Body of pancreas (tissue), 4 donors: ENCODE measurements around the gene CTLA4. TPM values are rescaled to one million over a fixed set of nuclear protein-coding genes. Genes with fewer than 3 reads are reported as not detected.

Source experiments
- ATAC-seq: fragments of 150-250 bp; one replicate; pipeline ENCODE4 v1.9.1; 2016
- DNase-seq, 4 donors: peaks; one replicate each; pipeline ENCODE4 v3.0.0-alpha.2; 2019
- H3K27ac ChIP-seq, 4 donors: fragments of 200-600 bp; sonication (generic); 1 replicate in 3 of 4; 2 replicates in 1 of 4; pipeline versions ENCODE4 v1.5.1 to v1.6.1; 2016 to 2019; ENCODE audit warnings: mild to moderate bottlenecking in 1 of 4, mixed read lengths in 1 of 4, moderate library complexity in 1 of 4
- H3K27me3 ChIP-seq, 2 donors: fragments of 200-600 bp; sonication (generic); one replicate each; pipeline ENCODE4 v1.6.0; 2016; ENCODE audit warnings: mild to moderate bottlenecking in 1 of 2
- H3K36me3 ChIP-seq, 2 donors: fragments of 200-600 bp; sonication (generic); replicated peaks in 1 of 2; 2 replicates each; pipeline ENCODE4 v1.5.1; 2016; ENCODE audit warnings: low read depth in 2 of 2; ENCODE audit not compliant: insufficient read depth in 1 of 2
- H3K4me1 ChIP-seq: fragments of 200-600 bp; sonication (generic); one replicate; pipeline ENCODE4 v1.6.0; 2016
- H3K4me3 ChIP-seq, 2 donors: fragments of 200-600 bp; sonication (generic); 1 replicate in 1 of 2; 2 replicates in 1 of 2; pipeline ENCODE4 v1.5.1; 2016 to 2019
- H3K9me3 ChIP-seq, 3 donors: fragments of 200-600 bp; sonication (generic); 1 replicate in 2 of 3; 2 replicates in 1 of 3; pipeline ENCODE4 v1.5.1; 2016
- POLR2A ChIP-seq, 3 donors: fragments of 450-650 bp; IDR thresholded peaks; one replicate each; pipeline ENCODE4 v1.6.1; 2016; ENCODE audit warnings: antibody characterized with exemption in 3 of 3, mild to moderate bottlenecking in 2 of 3
- WGBS, 2 donors: methylation state at CpG; one replicate each; pipeline ENCODE4 v1.1.5; 2017; 5-methylcytosine and 5-hydroxymethylcytosine counted together
- intact Hi-C: fragments of 100-400 bp; cut with DNase I; formaldehyde crosslinking; loops from one replicate; pipeline ENCODE4 v1.15.1; 2023
- total RNA-seq, 2 donors: library from RNA; depleted of rRNA; stranded (reverse); fragments of >200 nt; gene quantifications; one replicate each; pipeline ENCODE4 v1.1.0, GENCODE V29; 2016
- TF ChIP-seq, protein P1 (sequence below), 7 experiments: fragments of 450-650 bp in 4 of 7; fragments of 200-600 bp in 3 of 7; sonication (generic) in 3 of 7; IDR thresholded peaks; one replicate each; pipeline ENCODE4 v1.5.1; 2016 to 2019; ENCODE audit warnings: antibody characterized with exemption in 7 of 7

The CTLA4 gene
- total RNA-seq, 2 donors from 2014 or later, result not detected

DNA sequence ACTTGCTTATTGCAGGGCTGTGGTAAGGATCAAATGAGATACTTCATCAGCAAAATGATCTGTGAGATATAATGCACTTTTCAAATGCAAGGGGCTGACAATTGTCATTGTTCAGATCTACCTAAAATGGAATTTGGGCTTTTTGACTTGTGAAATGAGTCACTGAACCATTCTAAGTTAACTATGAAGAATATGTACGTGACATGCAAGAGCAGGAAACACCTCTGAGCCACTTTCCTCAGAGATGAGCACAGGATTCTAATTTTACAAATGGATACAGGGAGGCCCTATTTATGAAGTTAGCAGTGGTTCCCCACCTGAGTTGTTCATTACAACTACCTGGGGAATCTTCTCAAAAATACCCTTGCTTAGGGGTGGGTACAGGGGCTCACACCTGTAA lies 26.7 kb downstream of the CTLA4 start:
- TF ChIP-seq, protein P1, sequence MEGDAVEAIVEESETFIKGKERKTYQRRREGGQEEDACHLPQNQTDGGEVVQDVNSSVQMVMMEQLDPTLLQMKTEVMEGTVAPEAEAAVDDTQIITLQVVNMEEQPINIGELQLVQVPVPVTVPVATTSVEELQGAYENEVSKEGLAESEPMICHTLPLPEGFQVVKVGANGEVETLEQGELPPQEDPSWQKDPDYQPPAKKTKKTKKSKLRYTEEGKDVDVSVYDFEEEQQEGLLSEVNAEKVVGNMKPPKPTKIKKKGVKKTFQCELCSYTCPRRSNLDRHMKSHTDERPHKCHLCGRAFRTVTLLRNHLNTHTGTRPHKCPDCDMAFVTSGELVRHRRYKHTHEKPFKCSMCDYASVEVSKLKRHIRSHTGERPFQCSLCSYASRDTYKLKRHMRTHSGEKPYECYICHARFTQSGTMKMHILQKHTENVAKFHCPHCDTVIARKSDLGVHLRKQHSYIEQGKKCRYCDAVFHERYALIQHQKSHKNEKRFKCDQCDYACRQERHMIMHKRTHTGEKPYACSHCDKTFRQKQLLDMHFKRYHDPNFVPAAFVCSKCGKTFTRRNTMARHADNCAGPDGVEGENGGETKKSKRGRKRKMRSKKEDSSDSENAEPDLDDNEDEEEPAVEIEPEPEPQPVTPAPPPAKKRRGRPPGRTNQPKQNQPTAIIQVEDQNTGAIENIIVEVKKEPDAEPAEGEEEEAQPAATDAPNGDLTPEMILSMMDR (IDR thresholded peaks at IDR 0.05), result no peak
- TF ChIP-seq POLR2A (IDR thresholded peaks at IDR 0.05), result no peak
- WGBS, 2 donors, result 74 to 83% methylated on average over 1 of the region's 1 CpG
- no peaks in the 10 kb centered on the region for H3K36me3 ChIP-seq
- H3K4me1 ChIP-seq, result no peaks in the 10 kb centered on the region
- DNase-seq (no peak), ATAC-seq (no peak)
- H3K4me3 ChIP-seq, result no peak overlapping the region
- no peaks in the 10 kb centered on the region for H3K9me3 ChIP-seq
- intact Hi-C loops, result no loop called here
- no peaks in the 10 kb centered on the region for H3K27me3 ChIP-seq
- no peak overlapping the region for H3K27ac ChIP-seq

- Histone ChIP-seq H3K4me1 (no peaks in the 10 kb centered on the region), H3K27me3 (no peaks in the 10 kb centered on the region), H3K27ac (peak overlapping the region in 1 of 4 donors; percentile 34), H3K4me3 (no peak overlapping the region), H3K36me3 (no peaks in the 10 kb centered on the region), H3K9me3 (peaks cover 0 to 5% (median 0%) of the 10 kb centered on the region in 3 donors)
- DNase-seq (no peak), ATAC-seq (no peak)
- WGBS, 2 donors, result 44 to 61% methylated on average over 2 of the region's 2 CpGs
- TF ChIP-seq POLR2A (IDR thresholded peaks at IDR 0.05), result no peak
- TF ChIP-seq, protein P1 (IDR thresholded peaks at IDR 0.05), result no peak
- intact Hi-C loops, result no loop called here
Observed at GRCh38 chr2:203897544-203897943, 30.0 kb downstream of the CTLA4 start.

DNA sequence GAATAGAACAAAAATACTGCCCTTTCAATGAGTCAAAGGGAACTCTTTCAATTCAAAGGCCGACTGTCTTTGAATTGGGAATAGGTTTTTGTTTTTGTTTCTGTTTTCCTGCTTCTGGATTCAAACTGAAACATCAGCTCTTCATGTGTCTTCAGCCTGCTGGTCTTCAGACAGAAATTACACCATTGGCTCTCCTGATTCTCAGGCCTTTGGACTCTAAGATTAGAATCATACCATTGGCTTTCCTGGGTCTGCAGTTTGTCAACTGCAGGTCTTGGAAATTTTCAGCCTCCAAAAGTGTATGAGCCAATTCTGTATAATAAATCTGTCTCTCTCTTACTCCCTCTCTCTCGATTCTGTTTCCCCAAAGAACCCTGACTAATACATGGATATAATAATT lies 31.1 kb downstream of the CTLA4 start:
- WGBS, 2 donors, result 57 to 61% methylated on average over 2 of the region's 2 CpGs
- no peak overlapping the region for H3K27ac ChIP-seq
- TF ChIP-seq POLR2A (IDR thresholded peaks at IDR 0.05), result no peak
- TF ChIP-seq, protein P1 (IDR thresholded peaks at IDR 0.05), result no peak
- intact Hi-C loops, result no loop called here
- DNase-seq (no peak), ATAC-seq (no peak)
- no peaks in the 10 kb centered on the region for H3K36me3 ChIP-seq
- H3K4me1 ChIP-seq, result no peaks in the 10 kb centered on the region
- peaks cover 0 to 5% (median 0%) of the 10 kb centered on the region in 3 donors for H3K9me3 ChIP-seq
- no peak overlapping the region for H3K4me3 ChIP-seq
- no peaks in the 10 kb centered on the region for H3K27me3 ChIP-seq

DNA sequence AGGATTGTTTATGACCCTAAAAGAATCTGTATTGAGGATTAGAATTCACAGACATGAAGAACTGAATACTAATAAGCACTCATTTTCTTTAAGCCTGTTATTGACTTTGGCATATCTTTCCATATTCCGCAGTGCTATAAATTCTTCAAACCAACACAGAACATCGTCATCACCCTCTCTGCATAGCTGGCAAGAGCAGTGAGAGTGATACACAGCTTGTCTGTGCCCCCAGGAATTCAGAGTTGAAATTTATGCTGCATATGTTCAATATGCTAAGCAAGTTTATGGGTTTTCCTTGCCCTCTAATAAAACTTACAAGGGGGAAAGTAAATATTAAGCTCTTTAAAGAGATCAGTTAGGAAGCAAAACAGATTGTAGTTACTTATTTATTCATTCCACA lies 32.7 kb downstream of the CTLA4 start:
- DNase-seq, result no peak
- ATAC-seq, result no peak
- Histone ChIP-seq H3K4me1 (no peaks in the 10 kb centered on the region), H3K36me3 (no peaks in the 10 kb centered on the region), H3K4me3 (no peak overlapping the region), H3K9me3 (peaks cover 0 to 5% (median 0%) of the 10 kb centered on the region in 3 donors), H3K27me3 (no peaks in the 10 kb centered on the region), H3K27ac (no peak overlapping the region)
- TF ChIP-seq POLR2A (IDR thresholded peaks at IDR 0.05), result no peak
- TF ChIP-seq, protein P1 (IDR thresholded peaks at IDR 0.05), result no peak
- intact Hi-C loops, result no loop called here
- WGBS, 2 donors, result 58 to 59% methylated on average over 2 of the region's 2 CpGs

- Histone ChIP-seq H3K4me1 (peaks cover 12% of the 10 kb centered on the region), H3K4me3 (no peak overlapping the region), H3K9me3 (peaks cover 0 to 5% (median 0%) of the 10 kb centered on the region in 3 donors), H3K36me3 (no peaks in the 10 kb centered on the region), H3K27ac (no peak overlapping the region), H3K27me3 (no peaks in the 10 kb centered on the region)
- DNase-seq, result no peak
- 94% methylated on average over 4 of the region's 4 CpGs for WGBS, 2 donors
- no peak for ATAC-seq
- TF ChIP-seq, protein P1 (IDR thresholded peaks at IDR 0.05), result no peak
- no peak for TF ChIP-seq POLR2A (IDR thresholded peaks at IDR 0.05)
- intact Hi-C loops, result no loop called here
Observed at GRCh38 chr2:203904022-203904421, 36.5 kb downstream of the CTLA4 start.
